Fibroblast of pulmonary artery (primary cell): Measurements from ENCODE around the gene FIBIN.

Experiments used
- DNase-seq: peaks from one replicate; pipeline ENCODE4 v3.0.0-alpha.2; 2010; ENCODE audit warnings: low read depth
- H3K4me3 ChIP-seq: replicated peaks from 2 replicates; pipeline ENCODE4 v1.5.1; 2011; ENCODE audit warnings: low read depth, mild to moderate bottlenecking, control low read depth, low read length, moderate library complexity
- TF ChIP-seq, protein P1 (sequence below): IDR thresholded peaks from 2 replicates; pipeline ENCODE4 v1.5.1; 2011; ENCODE audit warnings: mild to moderate bottlenecking, control low read depth, low read length, inconsistent platforms; ENCODE audit errors: missing control alignments

FIBIN gene

DNA sequence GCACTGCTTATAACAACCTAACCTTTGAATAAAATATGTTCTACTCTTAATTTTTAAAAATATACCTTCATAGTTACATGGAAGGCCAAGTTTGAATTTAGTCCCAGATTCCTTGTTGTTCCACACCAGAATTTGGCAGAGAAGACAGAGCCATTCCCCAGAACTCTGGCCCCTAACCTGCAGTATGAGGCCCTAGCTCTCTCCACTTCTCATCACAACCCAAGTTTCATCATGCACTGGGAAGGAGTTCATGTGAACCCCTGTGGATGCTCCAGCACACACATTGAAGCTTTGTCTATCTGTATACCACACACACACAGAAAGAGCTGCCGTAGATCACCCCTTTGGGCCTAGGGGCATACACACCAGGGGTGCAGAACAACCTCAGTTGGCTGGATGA is 36.1 kb downstream of the FIBIN start:
- H3K4me3 ChIP-seq, result no peak overlapping the region
- TF ChIP-seq, protein P1, sequence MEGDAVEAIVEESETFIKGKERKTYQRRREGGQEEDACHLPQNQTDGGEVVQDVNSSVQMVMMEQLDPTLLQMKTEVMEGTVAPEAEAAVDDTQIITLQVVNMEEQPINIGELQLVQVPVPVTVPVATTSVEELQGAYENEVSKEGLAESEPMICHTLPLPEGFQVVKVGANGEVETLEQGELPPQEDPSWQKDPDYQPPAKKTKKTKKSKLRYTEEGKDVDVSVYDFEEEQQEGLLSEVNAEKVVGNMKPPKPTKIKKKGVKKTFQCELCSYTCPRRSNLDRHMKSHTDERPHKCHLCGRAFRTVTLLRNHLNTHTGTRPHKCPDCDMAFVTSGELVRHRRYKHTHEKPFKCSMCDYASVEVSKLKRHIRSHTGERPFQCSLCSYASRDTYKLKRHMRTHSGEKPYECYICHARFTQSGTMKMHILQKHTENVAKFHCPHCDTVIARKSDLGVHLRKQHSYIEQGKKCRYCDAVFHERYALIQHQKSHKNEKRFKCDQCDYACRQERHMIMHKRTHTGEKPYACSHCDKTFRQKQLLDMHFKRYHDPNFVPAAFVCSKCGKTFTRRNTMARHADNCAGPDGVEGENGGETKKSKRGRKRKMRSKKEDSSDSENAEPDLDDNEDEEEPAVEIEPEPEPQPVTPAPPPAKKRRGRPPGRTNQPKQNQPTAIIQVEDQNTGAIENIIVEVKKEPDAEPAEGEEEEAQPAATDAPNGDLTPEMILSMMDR, result no peak
- DNase-seq, result no peak

DNA sequence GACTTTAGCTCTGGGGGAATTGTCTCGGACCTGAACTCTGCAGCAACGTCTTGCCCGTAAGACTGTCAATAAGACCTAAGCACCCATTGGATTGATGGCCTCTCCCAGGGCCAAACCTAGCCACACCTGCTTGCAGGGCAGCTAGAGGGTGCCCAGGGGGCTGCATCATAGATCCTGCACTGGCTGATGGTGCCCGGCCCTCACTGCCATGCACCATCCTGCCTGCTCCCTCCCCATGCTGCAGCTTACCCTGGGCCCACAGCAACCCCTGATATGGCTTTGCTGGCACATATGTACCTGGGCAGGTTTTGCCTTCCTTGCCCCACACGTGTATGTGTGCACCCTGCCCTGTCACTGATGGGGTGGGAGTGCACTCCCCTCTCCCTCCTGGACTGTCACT is 37.8 kb downstream of the FIBIN start:
- no peak for DNase-seq
- TF ChIP-seq, protein P1, result no peak

DNA sequence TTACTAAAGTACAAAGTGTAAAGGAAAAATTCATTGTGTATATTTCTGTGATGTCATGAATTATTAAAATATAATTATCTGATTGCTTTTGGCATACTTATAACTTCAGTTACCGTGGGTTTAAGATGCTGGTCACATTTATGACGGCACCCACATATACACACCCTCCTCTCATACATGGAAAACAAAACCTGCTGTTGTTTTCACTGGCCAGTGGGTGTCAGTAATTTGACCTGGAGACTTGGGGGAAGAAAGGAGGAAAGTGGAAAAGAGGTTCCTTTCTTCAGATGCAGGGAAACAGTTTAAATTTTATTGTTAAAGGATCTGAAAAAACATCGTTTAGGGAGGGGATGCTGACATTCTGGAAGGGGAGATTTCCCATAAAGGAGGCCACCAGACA is 46.0 kb downstream of the FIBIN start:
- no peak overlapping the region for H3K4me3 ChIP-seq
- no peak for DNase-seq
- TF ChIP-seq, protein P1, result no peak

More for the DNA sequence above, 37.8 kb downstream of the FIBIN start:
- H3K4me3 ChIP-seq, result no peak overlapping the region

DNA sequence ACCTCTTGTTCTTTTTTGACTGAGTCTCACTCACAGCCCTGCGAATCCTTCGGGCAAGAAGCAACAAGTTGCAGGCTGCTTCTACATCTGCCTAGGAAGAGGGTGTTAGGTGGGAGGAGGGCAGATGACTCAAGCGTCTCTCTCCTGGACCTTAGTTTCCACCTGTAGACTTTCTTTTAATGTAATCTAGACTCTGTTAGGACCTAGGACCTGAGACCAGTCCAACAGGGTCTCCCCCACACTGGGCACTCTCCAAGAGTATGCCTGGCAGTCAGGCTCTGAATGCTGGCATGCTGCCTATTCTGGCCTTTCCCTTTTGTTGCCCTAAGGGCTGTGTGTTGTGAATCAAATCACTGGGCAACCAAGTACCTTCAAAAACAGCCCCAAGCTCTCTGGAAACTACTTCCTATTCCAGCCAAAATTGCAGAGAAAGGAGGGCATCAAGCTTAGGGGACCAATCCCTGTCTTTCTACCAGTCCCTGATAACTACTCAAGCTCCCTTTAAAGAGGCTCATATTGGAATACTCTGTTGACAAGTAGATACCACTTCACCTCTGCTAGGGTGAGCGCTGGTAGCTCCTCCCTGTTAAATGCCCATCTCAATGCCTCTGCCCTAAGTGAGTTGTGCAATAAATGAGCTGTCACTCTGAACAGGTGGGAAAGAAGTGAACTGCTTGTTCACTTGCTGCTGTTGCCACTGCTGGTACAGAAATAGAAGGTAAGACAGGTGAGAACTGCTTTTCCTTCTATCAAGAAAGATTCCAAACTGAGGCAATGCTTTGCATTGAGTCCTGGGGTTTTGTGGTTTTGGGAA is 46.6 kb downstream of the FIBIN start, which contains the start of gene BBOX1:
Gene BBOX1 (plus strand): TSS at position 514 of the 814 bp plus-strand sequence. CDS start 14,616 bp downstream, outside the sequence.
- no peak within 1 kb of the TSS for H3K4me3 ChIP-seq
- TF ChIP-seq, protein P1, result no peak

DNA sequence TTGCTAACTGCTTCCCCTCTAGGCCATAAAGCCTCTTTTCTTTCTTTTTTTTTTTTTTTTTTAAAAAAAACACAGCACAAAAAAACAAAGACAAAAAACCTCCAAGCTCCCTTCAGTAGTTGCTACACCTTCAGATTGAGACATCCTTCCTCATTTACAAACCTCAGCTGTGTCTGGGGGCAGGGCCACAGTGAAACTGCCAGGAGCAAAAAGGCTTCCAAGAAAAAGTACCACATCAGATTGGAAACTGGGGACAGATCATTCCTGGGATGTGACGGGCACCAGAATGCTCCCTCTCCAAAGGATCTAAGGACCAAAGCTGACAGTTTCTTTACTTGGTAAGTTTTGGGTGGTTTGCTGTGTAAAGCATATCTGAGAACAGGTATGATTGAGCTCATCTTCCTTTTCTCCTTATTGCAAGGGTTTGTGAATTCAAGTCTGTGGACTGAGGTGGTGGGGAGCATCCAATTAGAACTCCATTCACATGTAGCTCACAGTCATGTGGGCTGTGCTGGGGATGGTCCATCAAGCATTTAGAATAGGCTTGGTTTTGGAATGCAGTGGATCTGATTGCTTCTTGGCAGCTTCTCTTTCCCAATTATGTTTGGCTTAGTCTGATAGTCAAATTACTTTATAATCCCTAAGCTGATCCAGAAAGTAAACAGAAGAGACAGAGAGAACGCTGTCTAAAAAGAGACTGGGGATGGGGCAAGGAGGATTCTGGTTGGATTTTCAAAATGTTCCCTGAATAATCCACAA is 47.4 kb downstream of the FIBIN start:
- DNase-seq, result no peak
- TF ChIP-seq, protein P1, result no peak
- H3K4me3 ChIP-seq, result no peak overlapping the region

More for the DNA sequence above, 46.6 kb downstream of the FIBIN start, which contains the start of gene BBOX1:
- DNase-seq, result peak; percentile 14
